ENCODE data around the gene AKAP9.

GRCh38 chr7:92088266-92088665 is 147.6 kb downstream of the AKAP9 start:
- TF ChIP-seq TAF1 (conservative IDR thresholded peaks at IDR 0.05) (no peak), CTCF (IDR thresholded peaks at IDR 0.05; ENCODE audit: low read depth, low read length, missing input control) (no peak), YY1 (IDR thresholded peaks at IDR 0.05) (no peak), HNF4A (conservative IDR thresholded peaks at IDR 0.05) (no peak), MAX (IDR thresholded peaks at IDR 0.05) (no peak), SP1 (IDR thresholded peaks at IDR 0.05) (no peak)
